Measurements from ENCODE around the gene IL17C. TPM values are rescaled to one million over a fixed set of nuclear protein-coding genes. Genes with fewer than 3 reads are reported as not detected.

The IL17C gene
- total RNA-seq, 3 donors from 2014 or later = not detected

DNA sequence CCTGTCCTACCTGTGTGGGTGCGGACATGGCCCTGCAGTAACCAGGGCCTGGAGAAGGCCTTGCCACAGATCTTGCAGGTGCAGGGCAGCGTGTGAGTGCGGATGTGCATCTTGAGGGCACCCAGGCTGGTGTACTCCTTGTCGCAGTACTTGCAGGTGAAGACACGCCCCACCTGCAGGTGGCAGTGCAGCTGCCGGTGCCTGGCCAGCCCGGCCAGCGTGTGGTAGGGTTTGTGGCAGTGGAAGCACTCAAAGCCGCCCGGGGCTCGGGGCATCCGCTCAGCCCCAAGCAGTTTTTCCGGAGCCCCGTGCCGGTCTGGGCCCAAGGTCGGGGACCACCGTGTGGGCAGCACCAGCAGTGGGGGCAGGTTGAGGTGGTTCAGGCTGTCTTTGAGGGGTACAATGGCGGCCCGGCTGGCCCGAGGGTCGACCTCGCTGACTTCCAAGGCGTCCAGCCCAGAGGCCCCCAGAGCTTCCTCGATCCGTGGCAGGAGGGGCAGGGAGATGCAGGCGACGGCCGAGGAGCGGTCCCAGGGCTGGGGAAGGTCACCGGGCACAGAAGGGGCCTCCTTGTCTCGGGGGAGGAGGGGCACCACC is 42.8 kb downstream of the IL17C start:
- H3K36me3 Mint-ChIP-seq (ENCODE audit: insufficient read depth) = peaks cover 1% of the 10 kb centered on the region
- H3K4me3 Mint-ChIP-seq = peak overlapping the region; percentile 59
- H3K4me1 Mint-ChIP-seq (ENCODE audit: low read depth) = peaks cover 44% of the 10 kb centered on the region
- DNase-seq = no peak
- no peaks in the 10 kb centered on the region for H3K27me3 Mint-ChIP-seq (ENCODE audit: low read depth)
- ATAC-seq = no peak
- no peaks in the 10 kb centered on the region for H3K9me3 Mint-ChIP-seq

GRCh38 chr16:88681709-88682451 is 43.5 kb downstream of the IL17C start:
- H3K4me3 Mint-ChIP-seq = peak overlapping the region; percentile 59
- no peaks in the 10 kb centered on the region for H3K27me3 Mint-ChIP-seq (ENCODE audit: low read depth)
- peak; percentile 48 for DNase-seq
- no peaks in the 10 kb centered on the region for H3K9me3 Mint-ChIP-seq
- H3K4me1 Mint-ChIP-seq (ENCODE audit: low read depth) = peaks cover 44% of the 10 kb centered on the region
- peak; percentile 64 to 77 for ATAC-seq
- H3K36me3 Mint-ChIP-seq (ENCODE audit: insufficient read depth) = peaks cover 1% of the 10 kb centered on the region

DNA sequence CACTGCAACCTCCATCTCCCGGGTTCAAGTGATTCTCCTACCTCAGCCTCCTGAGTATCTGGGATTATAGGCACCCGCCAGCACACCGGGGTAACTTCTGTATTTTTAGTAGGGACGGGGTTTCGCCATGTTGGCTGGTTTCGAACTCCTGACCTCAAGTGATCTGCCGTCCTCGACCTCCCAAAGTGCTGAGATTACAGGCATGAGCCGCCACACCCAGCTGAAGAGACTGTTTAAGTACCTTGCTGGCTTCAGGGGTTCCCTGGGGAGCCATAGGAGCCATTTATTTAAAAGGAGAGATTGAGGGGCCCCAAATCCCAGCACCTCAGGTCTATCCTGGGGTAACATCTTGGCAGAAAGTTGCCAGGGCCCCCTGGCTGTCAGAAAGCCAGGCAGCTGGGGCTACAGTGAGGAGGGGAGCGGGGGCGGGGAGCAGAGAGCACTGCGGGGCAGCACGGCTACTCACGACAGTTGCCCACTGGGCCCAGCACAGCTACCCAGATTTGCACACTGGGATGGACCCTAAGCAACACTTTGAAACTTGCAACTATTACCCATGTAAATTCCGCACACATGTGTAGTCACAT is 46.3 kb downstream of the IL17C start:
- H3K9me3 Mint-ChIP-seq = no peaks in the 10 kb centered on the region
- no peaks in the 10 kb centered on the region for H3K36me3 Mint-ChIP-seq (ENCODE audit: insufficient read depth)
- H3K27me3 Mint-ChIP-seq (ENCODE audit: low read depth) = no peaks in the 10 kb centered on the region
- DNase-seq = no peak
- ATAC-seq = no peak
- H3K4me3 Mint-ChIP-seq = peak overlapping the region; percentile 57
- peaks cover 57% of the 10 kb centered on the region for H3K4me1 Mint-ChIP-seq (ENCODE audit: low read depth)

GRCh38 chr16:88685156-88686061 is 47.0 kb downstream of the IL17C start:
- H3K4me1 Mint-ChIP-seq (ENCODE audit: low read depth) = peaks cover 59% of the 10 kb centered on the region
- no peaks in the 10 kb centered on the region for H3K9me3 Mint-ChIP-seq
- no peaks in the 10 kb centered on the region for H3K27me3 Mint-ChIP-seq (ENCODE audit: low read depth)
- DNase-seq = peak; percentile 62
- no peaks in the 10 kb centered on the region for H3K36me3 Mint-ChIP-seq (ENCODE audit: insufficient read depth)
- peak overlapping the region; percentile 81 for H3K4me3 Mint-ChIP-seq
- peak in 1 of 2 donors; percentile 21 for ATAC-seq

DNA sequence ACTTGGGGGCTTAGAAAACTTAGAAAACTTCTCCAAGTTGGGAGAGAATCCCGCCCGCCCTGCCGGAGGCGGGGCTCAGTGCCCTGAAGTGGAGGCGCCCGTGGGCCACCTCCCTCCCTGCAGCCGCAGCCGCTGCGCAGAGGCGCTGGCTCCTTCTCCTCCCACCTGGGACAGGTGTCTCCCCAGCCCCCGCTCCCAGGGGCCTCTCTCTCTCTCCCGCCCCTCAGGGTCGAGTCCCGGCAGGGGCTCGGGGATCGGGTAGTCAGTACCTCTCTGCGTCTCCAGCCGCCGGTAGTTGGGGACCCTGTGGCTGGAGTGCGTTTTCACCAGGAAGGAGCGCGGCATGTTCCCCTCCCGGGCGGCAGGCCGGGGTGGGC is 47.7 kb downstream of the IL17C start:
- DNase-seq = peak; percentile 43
- Mint-ChIP-seq H3K9me3 (no peaks in the 10 kb centered on the region), H3K27me3 (ENCODE audit: low read depth) (no peaks in the 10 kb centered on the region), H3K4me3 (peak overlapping the region; percentile 81), H3K36me3 (ENCODE audit: insufficient read depth) (no peaks in the 10 kb centered on the region), H3K4me1 (ENCODE audit: low read depth) (peaks cover 61% of the 10 kb centered on the region)
- ATAC-seq = peak; percentile 38 to 42

DNA sequence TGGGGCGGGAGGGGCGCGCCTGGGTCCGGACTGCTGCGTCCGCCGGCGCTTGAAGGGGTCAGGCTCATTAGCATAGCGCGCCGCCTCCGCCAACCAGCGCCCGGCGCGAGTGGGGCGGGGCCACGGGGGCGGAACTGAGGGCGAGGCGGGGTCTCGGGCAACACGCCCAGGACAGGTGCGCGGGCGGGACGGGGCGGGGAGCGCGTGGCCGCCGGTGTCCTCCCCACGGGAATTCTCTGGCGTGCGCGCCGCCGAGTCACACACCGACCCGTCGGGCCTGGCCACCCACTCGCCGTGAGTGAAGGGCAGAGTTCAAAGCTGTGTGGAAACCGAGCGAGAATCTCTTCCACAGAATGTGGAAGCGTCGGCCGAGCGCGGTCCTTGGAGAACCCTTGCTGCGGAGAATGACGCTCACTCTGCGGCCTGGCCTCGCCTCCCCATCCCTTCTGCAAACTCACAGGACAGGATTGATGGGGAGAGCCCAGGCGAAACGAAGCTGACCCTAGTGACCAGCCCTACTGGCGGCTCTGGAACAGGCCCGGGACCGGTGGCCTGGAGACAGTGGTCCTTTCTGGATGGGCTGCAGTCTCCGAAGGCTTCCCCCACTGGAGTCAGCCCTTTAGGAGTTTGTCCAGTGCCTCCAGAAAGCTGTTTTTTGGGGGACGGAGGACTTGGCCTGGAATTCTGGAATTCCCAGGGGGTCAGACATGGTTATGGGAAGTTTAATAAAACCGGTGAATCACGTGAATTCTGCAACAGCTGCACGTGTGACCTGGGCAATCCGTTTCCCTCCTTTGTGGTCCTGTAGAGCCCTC is 48.3 kb downstream of the IL17C start, which contains the start of gene SNAI3:
TSS of gene SNAI3 (minus strand) at position 69 of the 815 bp plus-strand sequence. CDS start 101 bp downstream, outside the sequence.
- no peaks in the 10 kb centered on the region for H3K36me3 Mint-ChIP-seq (ENCODE audit: insufficient read depth)
- DNase-seq (peak; percentile 84), ATAC-seq (peak; percentile 76 to 79)
- peaks cover 61% of the 10 kb centered on the region for H3K4me1 Mint-ChIP-seq (ENCODE audit: low read depth)
- H3K9me3 Mint-ChIP-seq = no peaks in the 10 kb centered on the region
- no peaks in the 10 kb centered on the region for H3K27me3 Mint-ChIP-seq (ENCODE audit: low read depth)
- H3K4me3 Mint-ChIP-seq = peak within 1 kb of the TSS; percentile 81

DNA sequence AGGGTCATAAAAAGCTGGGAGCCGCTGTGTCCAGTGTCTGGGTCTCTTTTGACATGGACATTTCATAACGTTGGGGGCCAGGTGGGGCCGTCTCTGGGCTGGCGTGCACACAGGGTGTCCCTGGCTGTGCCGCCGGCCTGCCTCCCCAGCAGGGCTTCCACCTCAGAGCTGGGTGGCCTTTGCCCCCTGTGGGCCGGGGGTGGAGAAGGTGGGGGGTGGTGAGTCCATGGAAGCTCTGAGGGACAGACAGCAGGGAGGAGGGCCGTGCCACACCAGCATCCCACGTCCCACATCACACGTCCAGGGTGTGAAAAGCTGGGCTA is 48.8 kb downstream of the IL17C start:
- no peaks in the 10 kb centered on the region for H3K36me3 Mint-ChIP-seq (ENCODE audit: insufficient read depth)
- DNase-seq (no peak), ATAC-seq (no peak)
- H3K4me1 Mint-ChIP-seq (ENCODE audit: low read depth) = peaks cover 61% of the 10 kb centered on the region
- no peak overlapping the region for H3K4me3 Mint-ChIP-seq
- no peaks in the 10 kb centered on the region for H3K27me3 Mint-ChIP-seq (ENCODE audit: low read depth)
- H3K9me3 Mint-ChIP-seq = no peaks in the 10 kb centered on the region

GRCh38 chr16:88687676-88688012 is 49.3 kb downstream of the IL17C start:
- no peak overlapping the region for H3K4me3 Mint-ChIP-seq
- peaks cover 61% of the 10 kb centered on the region for H3K4me1 Mint-ChIP-seq (ENCODE audit: low read depth)
- DNase-seq (no peak), ATAC-seq (no peak)
- no peaks in the 10 kb centered on the region for H3K9me3 Mint-ChIP-seq
- no peaks in the 10 kb centered on the region for H3K36me3 Mint-ChIP-seq (ENCODE audit: insufficient read depth)
- H3K27me3 Mint-ChIP-seq (ENCODE audit: low read depth) = no peaks in the 10 kb centered on the region

- Mint-ChIP-seq H3K4me3 (no peak overlapping the region), H3K27me3 (ENCODE audit: low read depth) (no peaks in the 10 kb centered on the region), H3K4me1 (ENCODE audit: low read depth) (peaks cover 64% of the 10 kb centered on the region), H3K9me3 (no peaks in the 10 kb centered on the region), H3K36me3 (ENCODE audit: insufficient read depth) (no peaks in the 10 kb centered on the region)
- ATAC-seq = no peak
- no peak for DNase-seq
Observed at GRCh38 chr16:88688013-88688778, 49.8 kb downstream of the IL17C start.

Other genes starting within 250 kb of the IL17C start
- 10 to 100 TPM; 14.2 to 17.3 (median 15.9) TPM for gene ZFPM1, start 185.3 kb upstream of the IL17C start, total RNA-seq
- gene ZC3H18, start 68.2 kb upstream of the IL17C start, total RNA-seq = 100 to 1,000 TPM; 117 to 122 (median 118) TPM
- gene CYBA, start 12.5 kb downstream of the IL17C start, total RNA-seq = 100 to 1,000 TPM; 110 to 147 (median 117) TPM
- 10 to 100 TPM; 39.0 to 49.2 (median 44.4) TPM for gene MVD, start 24.5 kb downstream of the IL17C start, total RNA-seq
- gene SNAI3, start 47.9 kb downstream of the IL17C start, total RNA-seq = 1 to 10 TPM in 2 of 3 donors, under 1 TPM in 1; 0.90 to 1.3 (median 1.2) TPM
- gene RNF166, start 67.8 kb downstream of the IL17C start, total RNA-seq = 10 to 100 TPM; 28.0 to 45.7 (median 30.6) TPM
- gene CTU2, start 67.9 kb downstream of the IL17C start, total RNA-seq = 100 to 1,000 TPM in 2 of 3 donors, 10 to 100 TPM in 1; 96.8 to 129 (median 116) TPM
- 100 to 1,000 TPM; 116 to 171 (median 139) TPM for gene PIEZO1, start 146.6 kb downstream of the IL17C start, total RNA-seq
- gene CDT1, start 165.2 kb downstream of the IL17C start, total RNA-seq = 10 to 100 TPM; 81.0 to 96.4 (median 87.2) TPM
- 100 to 1,000 TPM; 534 to 566 (median 566) TPM for gene APRT, start 173.4 kb downstream of the IL17C start, total RNA-seq
- gene GALNS, start 218.4 kb downstream of the IL17C start, total RNA-seq = 10 to 100 TPM; 20.6 to 24.1 (median 21.1) TPM
- gene TRAPPC2L, start 218.6 kb downstream of the IL17C start, total RNA-seq = 100 to 1,000 TPM in 1 of 3 donors, 10 to 100 TPM in 2; 78.9 to 105 (median 98.0) TPM
- not detected for gene PABPN1L, start 228.1 kb downstream of the IL17C start, total RNA-seq